NCI-H1092 treated with DMSO at 0.1 percent for 48 hours (cell line): ENCODE data around the gene MEIKIN.

ENCODE experiments used
- DNase-seq: peaks from one replicate; lab custom pipeline; 2025; lab: John Stamatoyannopoulos, UW

Gene MEIKIN

GRCh38 chr5:131973089-131973712 lies 27.7 kb upstream of the MEIKIN start:
- DNase-seq, result no peak

- no peak for DNase-seq
These were observed 23.0 kb upstream of the MEIKIN start for GRCh38 chr5:131968396-131968954.

GRCh38 chr5:131966551-131966950 lies 21.1 kb upstream of the MEIKIN start:
- DNase-seq, result no peak

GRCh38 chr5:131965826-131966415 lies 20.5 kb upstream of the MEIKIN start:
- no peak for DNase-seq

- DNase-seq, result no peak
These were observed 14.4 kb upstream of the MEIKIN start for GRCh38 chr5:131959906-131960305.

GRCh38 chr5:131959136-131959535 lies 13.7 kb upstream of the MEIKIN start:
- no peak for DNase-seq

GRCh38 chr5:131957721-131958441 lies 12.4 kb upstream of the MEIKIN start:
- no peak for DNase-seq

- DNase-seq, result no peak
These were observed 8.5 kb upstream of the MEIKIN start for GRCh38 chr5:131953969-131954368.

GRCh38 chr5:131952301-131952857 lies 6.9 kb upstream of the MEIKIN start:
- DNase-seq, result no peak

GRCh38 chr5:131950706-131951105 lies 5.2 kb upstream of the MEIKIN start:
- no peak for DNase-seq

GRCh38 chr5:131947445-131947844 lies 2.0 kb upstream of the MEIKIN start:
- no peak for DNase-seq

GRCh38 chr5:131944702-131945550 lies 537 bp downstream of the MEIKIN start:
- DNase-seq, result no peak

- DNase-seq, result no peak
These were observed 1.5 kb downstream of the MEIKIN start for GRCh38 chr5:131943916-131944315.

- DNase-seq, result no peak
These were observed 3.4 kb downstream of the MEIKIN start for GRCh38 chr5:131942016-131942415.

- DNase-seq, result no peak
These were observed 5.6 kb downstream of the MEIKIN start for GRCh38 chr5:131939690-131940345.

- no peak for DNase-seq
These were observed 13.2 kb downstream of the MEIKIN start for GRCh38 chr5:131932235-131932634.

GRCh38 chr5:131928957-131929356 lies 16.5 kb downstream of the MEIKIN start:
- DNase-seq, result no peak

- no peak for DNase-seq
These were observed 19.3 kb downstream of the MEIKIN start for GRCh38 chr5:131926168-131926567.

- DNase-seq, result no peak
These were observed 29.0 kb downstream of the MEIKIN start for GRCh38 chr5:131916481-131916880.

- no peak for DNase-seq
These were observed 31.0 kb downstream of the MEIKIN start for GRCh38 chr5:131914472-131914871.

GRCh38 chr5:131913603-131914002 lies 31.9 kb downstream of the MEIKIN start:
- no peak for DNase-seq
